Transverse colon (tissue), 4 donors: Measurements from ENCODE around the gene HAL. TPM values are rescaled to one million over a fixed set of nuclear protein-coding genes. Genes with fewer than 3 reads are reported as not detected.

ENCODE experiments used
- DNase-seq: peaks from one replicate; pipeline ENCODE4 v3.0.0-alpha.2; 2019
- H3K27ac ChIP-seq, 4 donors: fragments of 200-600 bp; sonication (generic); 2 replicates each; pipeline ENCODE4 v1.5.1; 2016 to 2018; ENCODE audit warnings: inconsistent platforms in 4 of 4
- H3K27me3 ChIP-seq: fragments of 200-600 bp; sonication (generic); 2 replicates; pipeline ENCODE4 v1.5.1; 2017; ENCODE audit warnings: inconsistent platforms
- H3K36me3 ChIP-seq, 4 donors: fragments of 200-600 bp; sonication (generic); 2 replicates each; pipeline ENCODE4 v1.5.1; 2017 to 2019; ENCODE audit warnings: inconsistent platforms in 4 of 4
- H3K4me1 ChIP-seq, 4 donors: fragments of 200-600 bp; sonication (generic); 2 replicates each; pipeline ENCODE4 v1.5.1; 2017 to 2020; ENCODE audit warnings: inconsistent platforms in 4 of 4
- H3K4me3 ChIP-seq, 4 donors: fragments of 200-600 bp; sonication (generic); 1 replicate in 1 of 4; 2 replicates in 3 of 4; pipeline versions ENCODE4 v1.5.1 to v1.6.1; 2017 to 2019; ENCODE audit warnings: inconsistent platforms in 4 of 4
- H3K9me3 ChIP-seq, 2 donors: fragments of 200-600 bp; sonication (generic); 2 replicates each; pipeline ENCODE4 v1.5.1; 2017 to 2019; ENCODE audit warnings: inconsistent platforms in 2 of 2
- EP300 ChIP-seq: sonication (generic); formaldehyde crosslinking; IDR thresholded peaks from one replicate; pipeline ENCODE4 v1.6.1; 2017; ENCODE audit warnings: antibody characterized with exemption, low read depth
- POLR2A ChIP-seq: fragments of 450-650 bp; IDR thresholded peaks from one replicate; pipeline ENCODE4 v1.6.1; 2016; ENCODE audit warnings: antibody characterized with exemption, mild to moderate bottlenecking, moderate library complexity
- POLR2AphosphoS5 ChIP-seq, 3 donors: sonication (generic); formaldehyde crosslinking; IDR thresholded peaks; one replicate each; pipeline ENCODE4 v1.6.1; 2016; ENCODE audit warnings: antibody characterized with exemption in 3 of 3
- WGBS, 2 donors: methylation state at CpG; one replicate each; pipeline ENCODE4 v1.1.5; 2018; ENCODE audit warnings: low coverage in 1 of 2; 5-methylcytosine and 5-hydroxymethylcytosine counted together
- in situ Hi-C, 4 donors: fragments of 200-750 bp; cut with MboI; loops; one replicate each; pipeline versions ENCODE4 v1.15.0 to v1.15.1; 2017; ENCODE audit warnings: low sequenced_read_pairs in 3 of 4, low pct_ligation_motif_present in 1 of 4, low pct_unique_long_range_greater_than_20kb in 1 of 4
- intact Hi-C: fragments of 100-400 bp; cut with DNase I; formaldehyde crosslinking; loops from one replicate; pipeline ENCODE4 v1.15.1; 2023; ENCODE audit warnings: low total_unique reads
- total RNA-seq, 4 donors: library from RNA; depleted of rRNA; stranded (reverse); fragments of >200 nt; gene quantifications; one replicate each; pipeline ENCODE4 v1.1.0, GENCODE V29; 2016
- TF ChIP-seq, protein P1 (sequence below), 5 experiments: fragments of 200-600 bp in 3 of 5; fragments of 450-650 bp in 2 of 5; sonication (generic) in 3 of 5; IDR thresholded peaks; 1 replicate in 2 of 5; 2 replicates in 3 of 5; pipeline ENCODE4 v1.5.1; 2016 to 2017; ENCODE audit warnings: antibody characterized with exemption in 5 of 5, inconsistent platforms in 3 of 5, mild to moderate bottlenecking in 2 of 5, moderate library complexity in 1 of 5

Gene HAL
- total RNA-seq, 4 donors from 2014 or later, result 1.1 to 3.3 (median 2.6) TPM; not detected in 1

- Histone ChIP-seq H3K27ac (no peak overlapping the region), H3K27me3 (no peaks in the 10 kb centered on the region), H3K4me1 (no peaks in the 10 kb centered on the region), H3K36me3 (no peaks in the 10 kb centered on the region), H3K9me3 (no peaks in the 10 kb centered on the region), H3K4me3 (no peak overlapping the region)
- WGBS, 2 donors, result 80 to 90% methylated on average over 1 of the region's 1 CpG
- no peak for DNase-seq
- in situ Hi-C loops, result no loop called here
- TF ChIP-seq EP300, result no peak
- TF ChIP-seq, protein P1, sequence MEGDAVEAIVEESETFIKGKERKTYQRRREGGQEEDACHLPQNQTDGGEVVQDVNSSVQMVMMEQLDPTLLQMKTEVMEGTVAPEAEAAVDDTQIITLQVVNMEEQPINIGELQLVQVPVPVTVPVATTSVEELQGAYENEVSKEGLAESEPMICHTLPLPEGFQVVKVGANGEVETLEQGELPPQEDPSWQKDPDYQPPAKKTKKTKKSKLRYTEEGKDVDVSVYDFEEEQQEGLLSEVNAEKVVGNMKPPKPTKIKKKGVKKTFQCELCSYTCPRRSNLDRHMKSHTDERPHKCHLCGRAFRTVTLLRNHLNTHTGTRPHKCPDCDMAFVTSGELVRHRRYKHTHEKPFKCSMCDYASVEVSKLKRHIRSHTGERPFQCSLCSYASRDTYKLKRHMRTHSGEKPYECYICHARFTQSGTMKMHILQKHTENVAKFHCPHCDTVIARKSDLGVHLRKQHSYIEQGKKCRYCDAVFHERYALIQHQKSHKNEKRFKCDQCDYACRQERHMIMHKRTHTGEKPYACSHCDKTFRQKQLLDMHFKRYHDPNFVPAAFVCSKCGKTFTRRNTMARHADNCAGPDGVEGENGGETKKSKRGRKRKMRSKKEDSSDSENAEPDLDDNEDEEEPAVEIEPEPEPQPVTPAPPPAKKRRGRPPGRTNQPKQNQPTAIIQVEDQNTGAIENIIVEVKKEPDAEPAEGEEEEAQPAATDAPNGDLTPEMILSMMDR (IDR thresholded peaks at IDR 0.05), result no peak
- no peak for TF ChIP-seq POLR2AphosphoS5 (IDR thresholded peaks at IDR 0.05)
- no peak for TF ChIP-seq POLR2A
- intact Hi-C loops, result no loop called here
These were observed 45.0 kb upstream of the HAL start for GRCh38 chr12:96041181-96041580.

DNA sequence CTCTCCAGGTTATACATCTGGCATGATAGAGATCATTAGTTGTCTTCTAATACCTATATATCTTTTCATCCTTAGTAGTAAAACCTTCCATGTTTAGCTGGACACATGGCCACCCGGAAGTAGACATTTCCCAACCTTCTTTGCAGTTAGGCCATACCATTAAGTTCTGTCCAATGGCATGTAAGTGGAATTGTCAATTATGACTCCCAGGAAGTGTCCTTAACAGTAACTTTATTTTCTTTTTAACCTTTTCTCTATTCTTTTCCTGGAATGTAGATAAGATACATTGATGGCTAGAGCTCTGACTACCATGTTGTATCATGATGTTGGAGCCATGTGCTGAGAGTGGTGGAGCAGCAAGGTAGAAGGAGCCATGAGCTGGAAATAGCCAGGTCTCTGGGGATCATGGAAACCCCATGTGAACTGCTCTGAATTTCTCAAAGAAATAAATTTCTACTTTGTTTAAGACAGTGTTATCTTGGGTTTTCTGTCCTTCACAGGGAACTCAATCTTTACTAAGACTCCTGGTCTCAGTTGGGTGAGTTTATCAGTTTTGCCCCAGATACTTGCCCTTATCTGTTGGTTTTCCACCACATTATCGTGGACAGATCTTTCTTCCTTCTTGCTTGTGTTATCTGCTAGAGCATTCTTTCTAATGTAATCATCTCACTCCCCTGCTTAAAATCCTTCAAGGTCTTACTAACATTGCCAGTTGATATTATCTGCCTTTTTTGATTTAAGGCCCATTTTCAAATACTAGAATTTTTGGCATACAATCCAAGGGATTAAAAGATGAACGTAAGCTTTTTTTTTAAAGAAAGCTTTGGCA lies 44.4 kb upstream of the HAL start:
- H3K36me3 ChIP-seq, result no peaks in the 10 kb centered on the region
- no peaks in the 10 kb centered on the region for H3K9me3 ChIP-seq
- no peaks in the 10 kb centered on the region for H3K4me1 ChIP-seq
- WGBS, 2 donors, result 49 to 74% methylated on average over 3 of the region's 3 CpGs
- DNase-seq, result no peak
- intact Hi-C loops, result no loop called here
- in situ Hi-C loops, result no loop called here
- TF ChIP-seq, protein P1 (IDR thresholded peaks at IDR 0.05), result no peak
- TF ChIP-seq POLR2AphosphoS5 (IDR thresholded peaks at IDR 0.05) (no peak), POLR2A (no peak), EP300 (no peak)
- H3K4me3 ChIP-seq, result no peak overlapping the region
- no peak overlapping the region for H3K27ac ChIP-seq
- H3K27me3 ChIP-seq, result no peaks in the 10 kb centered on the region

DNA sequence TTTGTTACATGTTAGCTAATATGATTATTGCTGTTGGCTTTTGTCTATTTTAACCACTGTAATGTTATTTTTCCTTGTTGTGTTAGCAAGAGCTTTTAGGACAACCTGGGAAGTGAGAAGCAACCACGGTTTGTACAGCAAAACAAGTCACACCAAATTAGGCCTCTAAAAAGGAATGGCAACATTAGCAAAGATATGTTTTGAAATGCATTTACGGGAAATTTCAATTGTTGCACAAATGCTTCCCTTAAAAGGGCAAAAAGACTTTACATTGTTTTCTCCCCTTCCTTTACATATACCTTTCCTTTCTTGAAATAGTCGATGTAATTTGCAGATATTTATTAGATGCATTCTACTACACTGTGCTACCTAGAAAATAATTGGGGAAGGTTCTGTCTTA lies 43.4 kb upstream of the HAL start:
- intact Hi-C loops, result no loop called here

DNA sequence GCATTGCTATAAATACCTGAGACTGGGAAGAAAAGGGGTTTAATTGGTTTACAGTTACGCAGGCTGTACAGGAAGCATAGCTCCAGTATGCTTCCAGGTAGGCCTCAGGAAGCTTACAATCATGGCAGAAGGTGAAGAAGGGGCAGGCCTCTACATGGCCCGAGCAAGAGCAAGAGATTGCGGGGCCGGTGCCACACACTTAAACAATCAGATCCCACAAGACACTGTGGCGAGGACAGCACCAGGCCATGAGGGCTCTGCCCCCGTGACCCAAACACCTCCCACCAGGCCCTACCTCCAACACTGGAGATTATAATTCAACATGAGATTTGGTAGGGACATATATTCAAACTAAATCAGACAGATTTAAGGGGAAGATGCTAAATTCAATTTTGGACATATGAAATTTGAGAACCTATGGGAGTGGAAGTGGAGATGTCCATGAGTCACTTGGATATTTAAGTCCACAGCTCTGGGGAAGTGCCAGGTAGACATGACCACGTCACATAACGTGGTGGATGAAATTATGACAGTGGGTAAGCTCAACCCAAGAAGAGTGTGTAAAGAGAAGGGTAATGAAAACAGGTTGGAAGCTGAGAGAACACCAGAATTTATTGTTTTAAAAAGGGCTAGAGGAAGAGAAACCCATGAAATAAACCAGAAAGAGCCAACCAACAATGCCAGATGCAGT lies 40.8 kb upstream of the HAL start:
- intact Hi-C loops (no loop called here), in situ Hi-C loops (no loop called here)
- Histone ChIP-seq H3K4me1 (peaks cover 9 to 27% (median 14%) of the 10 kb centered on the region in 4 donors), H3K4me3 (no peak overlapping the region), H3K27ac (no peak overlapping the region), H3K9me3 (no peaks in the 10 kb centered on the region), H3K36me3 (no peaks in the 10 kb centered on the region), H3K27me3 (no peaks in the 10 kb centered on the region)
- no peak for TF ChIP-seq POLR2A
- TF ChIP-seq EP300, result no peak
- TF ChIP-seq POLR2AphosphoS5 (IDR thresholded peaks at IDR 0.05), result no peak
- TF ChIP-seq, protein P1 (IDR thresholded peaks at IDR 0.05), result no peak
- no peak for DNase-seq
- WGBS, 2 donors, result 91 to 94% methylated on average over 7 to 8 of the region's 8 CpGs

More for the DNA sequence above, 43.4 kb upstream of the HAL start:
- WGBS, 2 donors, result 88 to 91% methylated on average over 3 of the region's 3 CpGs
- no peak overlapping the region for H3K4me3 ChIP-seq
- H3K36me3 ChIP-seq, result no peaks in the 10 kb centered on the region
- no peak overlapping the region for H3K27ac ChIP-seq
- DNase-seq, result no peak
- no peak for TF ChIP-seq POLR2AphosphoS5 (IDR thresholded peaks at IDR 0.05)
- no peak for TF ChIP-seq POLR2A
- TF ChIP-seq EP300, result no peak
- TF ChIP-seq, protein P1 (IDR thresholded peaks at IDR 0.05), result no peak
- in situ Hi-C loops, result no loop called here
- H3K9me3 ChIP-seq, result no peaks in the 10 kb centered on the region
- H3K4me1 ChIP-seq, result peaks cover 0 to 4% (median 3%) of the 10 kb centered on the region in 4 donors
- H3K27me3 ChIP-seq, result no peaks in the 10 kb centered on the region
